ENCODE data around the gene JPH3.

DNA sequence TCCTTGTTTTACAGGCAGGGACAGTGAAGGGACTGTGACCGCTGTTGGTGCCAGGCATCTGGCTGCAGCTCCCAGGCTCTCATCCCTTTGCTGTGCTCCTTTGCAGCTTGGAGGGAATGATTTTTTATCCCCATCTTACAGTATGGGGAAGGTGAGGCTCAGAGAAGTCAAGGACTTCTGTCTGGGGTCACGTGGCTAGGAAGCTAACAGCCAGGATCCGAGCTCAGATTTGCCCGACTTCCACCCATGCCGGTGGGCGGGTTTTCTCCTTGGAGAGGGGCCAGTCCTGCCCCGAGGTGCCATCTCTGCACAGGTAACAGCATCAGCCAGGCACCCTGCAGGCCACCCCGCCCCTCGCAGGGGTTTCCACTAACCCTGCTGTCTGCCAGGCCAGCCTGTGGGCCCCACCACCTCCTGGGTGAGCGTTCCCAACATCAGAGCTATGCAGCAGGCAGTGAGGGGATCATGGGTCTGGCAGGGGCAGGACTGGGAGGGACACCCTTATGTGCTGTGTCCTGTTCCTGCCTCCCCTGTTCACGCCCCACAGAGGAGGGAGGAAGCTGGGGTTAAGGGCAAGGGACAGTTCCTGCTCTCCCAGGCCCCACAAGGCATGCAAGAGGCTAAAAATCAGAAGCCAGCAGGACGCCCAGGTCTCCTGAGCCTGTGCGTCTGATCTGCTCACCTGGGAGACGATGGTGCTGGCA, 25.4 kb downstream of the JPH3 start:
- TF ChIP-seq POLR2AphosphoS5 (IDR thresholded peaks at IDR 0.05; ENCODE audit: low read length) (no peak), RFX5 (IDR thresholded peaks at IDR 0.05; ENCODE audit: low read depth, low read length) (no peak), EGR1 (IDR thresholded peaks at IDR 0.05; ENCODE audit: borderline replicate concordance in 1 of 2, low read depth in 2 of 2, low read length in 2 of 2) (no peak), POLR2A (IDR thresholded peaks at IDR 0.05; ENCODE audit: low read depth, low read length) (no peak), CREM (IDR thresholded peaks at IDR 0.05; ENCODE audit: low read depth) (no peak), PAX5 (IDR thresholded peaks at IDR 0.05; ENCODE audit: borderline replicate concordance, low read depth, low read length) (no peak), YBX1 (IDR thresholded peaks at IDR 0.05) (no peak), ZNF274 (IDR thresholded peaks at IDR 0.05; ENCODE audit: insufficient read depth, insufficient read length) (no peak), BACH1 (IDR thresholded peaks at IDR 0.05; ENCODE audit: borderline replicate concordance) (no peak)
- TF ChIP-seq, protein P1, sequence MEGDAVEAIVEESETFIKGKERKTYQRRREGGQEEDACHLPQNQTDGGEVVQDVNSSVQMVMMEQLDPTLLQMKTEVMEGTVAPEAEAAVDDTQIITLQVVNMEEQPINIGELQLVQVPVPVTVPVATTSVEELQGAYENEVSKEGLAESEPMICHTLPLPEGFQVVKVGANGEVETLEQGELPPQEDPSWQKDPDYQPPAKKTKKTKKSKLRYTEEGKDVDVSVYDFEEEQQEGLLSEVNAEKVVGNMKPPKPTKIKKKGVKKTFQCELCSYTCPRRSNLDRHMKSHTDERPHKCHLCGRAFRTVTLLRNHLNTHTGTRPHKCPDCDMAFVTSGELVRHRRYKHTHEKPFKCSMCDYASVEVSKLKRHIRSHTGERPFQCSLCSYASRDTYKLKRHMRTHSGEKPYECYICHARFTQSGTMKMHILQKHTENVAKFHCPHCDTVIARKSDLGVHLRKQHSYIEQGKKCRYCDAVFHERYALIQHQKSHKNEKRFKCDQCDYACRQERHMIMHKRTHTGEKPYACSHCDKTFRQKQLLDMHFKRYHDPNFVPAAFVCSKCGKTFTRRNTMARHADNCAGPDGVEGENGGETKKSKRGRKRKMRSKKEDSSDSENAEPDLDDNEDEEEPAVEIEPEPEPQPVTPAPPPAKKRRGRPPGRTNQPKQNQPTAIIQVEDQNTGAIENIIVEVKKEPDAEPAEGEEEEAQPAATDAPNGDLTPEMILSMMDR (IDR thresholded peaks at IDR 0.05 in 2 of 3, conservative IDR thresholded peaks at IDR 0.05 in 1 of 3; ENCODE audit: control insufficient read depth in 2 of 3, extremely low read depth in 1 of 3, insufficient read depth in 1 of 3, low read depth in 3 of 3, low read length in 3 of 3), result no peak
- TF ChIP-seq, protein P2, sequence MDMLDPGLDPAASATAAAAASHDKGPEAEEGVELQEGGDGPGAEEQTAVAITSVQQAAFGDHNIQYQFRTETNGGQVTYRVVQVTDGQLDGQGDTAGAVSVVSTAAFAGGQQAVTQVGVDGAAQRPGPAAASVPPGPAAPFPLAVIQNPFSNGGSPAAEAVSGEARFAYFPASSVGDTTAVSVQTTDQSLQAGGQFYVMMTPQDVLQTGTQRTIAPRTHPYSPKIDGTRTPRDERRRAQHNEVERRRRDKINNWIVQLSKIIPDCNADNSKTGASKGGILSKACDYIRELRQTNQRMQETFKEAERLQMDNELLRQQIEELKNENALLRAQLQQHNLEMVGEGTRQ (IDR thresholded peaks at IDR 0.05; ENCODE audit: borderline replicate concordance, low read depth, low read length), result no peak

Measured in GM12878 (cell line).